ENCODE measurements around the gene SUCLG2.

DNA sequence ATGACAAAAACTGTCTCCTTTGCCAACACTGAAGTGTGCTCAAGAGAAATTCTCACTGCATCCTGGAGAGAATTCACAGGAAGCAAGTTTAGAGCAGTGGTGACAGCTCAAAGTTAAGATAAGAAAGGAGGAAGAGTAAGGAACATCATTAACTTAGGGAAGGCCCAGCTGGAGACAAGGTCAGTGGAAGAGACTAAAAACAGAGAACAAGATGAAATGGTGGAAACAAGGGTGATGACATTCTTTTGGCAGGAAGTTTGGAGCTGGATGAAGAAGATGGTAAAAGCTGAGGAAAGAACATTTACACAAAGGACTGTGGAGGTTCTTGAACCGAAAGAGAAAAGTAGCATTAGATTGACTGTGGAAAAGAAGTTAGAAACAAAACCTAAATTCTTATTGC is 6.7 kb upstream of the SUCLG2 start:
- TF ChIP-seq, protein P1, sequence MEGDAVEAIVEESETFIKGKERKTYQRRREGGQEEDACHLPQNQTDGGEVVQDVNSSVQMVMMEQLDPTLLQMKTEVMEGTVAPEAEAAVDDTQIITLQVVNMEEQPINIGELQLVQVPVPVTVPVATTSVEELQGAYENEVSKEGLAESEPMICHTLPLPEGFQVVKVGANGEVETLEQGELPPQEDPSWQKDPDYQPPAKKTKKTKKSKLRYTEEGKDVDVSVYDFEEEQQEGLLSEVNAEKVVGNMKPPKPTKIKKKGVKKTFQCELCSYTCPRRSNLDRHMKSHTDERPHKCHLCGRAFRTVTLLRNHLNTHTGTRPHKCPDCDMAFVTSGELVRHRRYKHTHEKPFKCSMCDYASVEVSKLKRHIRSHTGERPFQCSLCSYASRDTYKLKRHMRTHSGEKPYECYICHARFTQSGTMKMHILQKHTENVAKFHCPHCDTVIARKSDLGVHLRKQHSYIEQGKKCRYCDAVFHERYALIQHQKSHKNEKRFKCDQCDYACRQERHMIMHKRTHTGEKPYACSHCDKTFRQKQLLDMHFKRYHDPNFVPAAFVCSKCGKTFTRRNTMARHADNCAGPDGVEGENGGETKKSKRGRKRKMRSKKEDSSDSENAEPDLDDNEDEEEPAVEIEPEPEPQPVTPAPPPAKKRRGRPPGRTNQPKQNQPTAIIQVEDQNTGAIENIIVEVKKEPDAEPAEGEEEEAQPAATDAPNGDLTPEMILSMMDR (IDR thresholded peaks at IDR 0.05; ENCODE audit: low read length), result no peak
- no peak for TF ChIP-seq EZH2 (IDR thresholded peaks at IDR 0.05; ENCODE audit: borderline replicate concordance, low read length)

All from OCI-LY1 (cell line).